ENCODE data around the gene EFNA5. TPM values are rescaled to one million over a fixed set of nuclear protein-coding genes. Genes with fewer than 3 reads are reported as not detected.

The EFNA5 gene
- total RNA-seq, 5 donors from 2014 or later (not counting 1 experiment from before 2014, with no cell fraction given): 0.06 to 2.6 (median 0.21) TPM; not detected in 1

DNA sequence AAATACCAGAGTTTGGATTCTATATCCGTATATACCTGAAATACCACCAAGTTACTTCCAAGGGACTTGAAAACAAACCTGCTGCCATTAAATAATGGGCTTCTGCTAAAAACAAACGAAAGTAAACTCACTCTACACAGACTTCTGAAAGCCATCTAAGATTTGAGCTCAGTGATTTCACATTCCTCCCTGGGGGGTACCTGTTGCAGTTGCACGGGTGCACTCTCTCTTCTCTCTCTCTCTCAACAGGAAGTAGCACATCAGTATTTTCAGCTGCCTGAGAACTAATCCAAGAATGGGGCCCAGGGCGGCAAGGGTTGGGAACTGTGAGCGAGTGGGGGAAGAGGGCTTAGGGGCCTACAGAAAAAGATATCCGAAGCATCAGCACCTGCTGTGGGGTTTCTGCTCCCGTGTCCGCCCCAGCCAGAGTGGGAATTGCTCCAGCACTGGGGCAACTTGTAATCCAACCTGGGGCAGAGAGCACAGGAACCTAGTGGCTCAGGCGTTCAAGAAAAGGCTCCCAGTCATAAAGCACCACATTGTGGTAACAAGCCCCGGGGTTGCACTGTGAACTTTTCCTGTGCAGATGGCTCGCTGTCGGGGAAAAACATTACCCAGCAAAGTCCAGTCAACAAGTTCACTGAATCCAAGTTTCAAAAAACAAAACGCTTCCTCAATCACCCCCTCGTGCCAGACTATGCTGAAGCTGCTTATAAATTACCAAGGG lies 99.8 kb downstream of the EFNA5 start:
- Mint-ChIP-seq H3K4me1 (peaks cover 19 to 22% (median 19%) of the 10 kb centered on the region in 3 donors), H3K36me3 (no peaks in the 10 kb centered on the region), H3K9me3 (no peaks in the 10 kb centered on the region), H3K27me3 (peaks cover 14 to 15% of the 10 kb centered on the region in 2 donors), H3K4me3 (peak overlapping the region; percentile 79 to 81 (median 81)), H3K27ac (peak overlapping the region in 1 of 2 donors; percentile 72)
- DNase-seq: peak in 21 of 35 experiments; percentile 0 to 43 (median 8)
- WGBS (ENCODE audit: insufficient coverage): 30% methylated on average over 11 of the region's 14 CpGs
- ChIA-PET CTCF (interaction anchor here (0.6 to 3.1 kb wide), 7 partner anchors 8 to 543 kb away, joined by 3 to 16 read pairs (median 3); no protein-coding TSS in a partner anchor), POLR2A (interaction anchor here in 1 of 2 donors (0.5 to 1.0 kb wide), 3 partner anchors 94 to 307 kb away, joined by 3 to 5 read pairs (median 3); no protein-coding TSS in a partner anchor)
- Histone ChIP-seq H3K4me1 (ENCODE audit: control insufficient read depth in 1 of 2, extremely low read depth in 1 of 2, insufficient read depth in 2 of 2, low read length in 2 of 2) (peaks cover 3 to 17% of the 10 kb centered on the region in 2 experiments), H3K36me3 (ENCODE audit: control insufficient read depth in 2 of 2, extremely low read depth in 1 of 2, insufficient read depth in 1 of 2, low read length in 1 of 2) (no peaks in the 10 kb centered on the region), H3K27me3 (replicated peaks in 1 of 2; ENCODE audit: control insufficient read depth in 2 of 2, extremely low read depth in 1 of 2, insufficient read depth in 2 of 2, low read length in 1 of 2) (peaks cover 0 to 6% of the 10 kb centered on the region in 2 experiments), H3K4me3 (ENCODE audit: control insufficient read depth in 1 of 2, extremely low read depth in 1 of 2, low read length in 1 of 2) (peak overlapping the region; percentile 51 to 91), H3K9me3 (no peaks in the 10 kb centered on the region), H3K27ac (ENCODE audit: low read length) (peak overlapping the region; percentile 67)
- peak in 2 of 4 experiments; percentile 40 to 49 for ATAC-seq (replicated peaks in 1 of 4)

- Mint-ChIP-seq H3K4me3 (no peak overlapping the region), H3K4me1 (peaks cover 19 to 22% (median 19%) of the 10 kb centered on the region in 3 donors), H3K27me3 (peaks cover 13 to 15% of the 10 kb centered on the region in 2 donors), H3K27ac (no peak overlapping the region), H3K36me3 (no peaks in the 10 kb centered on the region), H3K9me3 (no peaks in the 10 kb centered on the region)
- H3K27ac ChIP-seq (ENCODE audit: low read length): no peak overlapping the region
- H3K4me1 ChIP-seq (ENCODE audit: control insufficient read depth in 1 of 2, extremely low read depth in 1 of 2, insufficient read depth in 2 of 2, low read length in 2 of 2): peaks cover 3 to 17% of the 10 kb centered on the region in 2 experiments
- H3K9me3 ChIP-seq: no peaks in the 10 kb centered on the region
- WGBS (ENCODE audit: insufficient coverage): 80% methylated on average over 1 of the region's 4 CpGs
- POLR2A ChIA-PET: interaction anchor here in 1 of 2 donors (0.5 to 1.0 kb wide), 2 partner anchors 93 to 140 kb away, joined by 3 to 5 read pairs; no protein-coding TSS in a partner anchor
- DNase-seq (no peak), ATAC-seq (replicated peaks in 1 of 4) (no peak)
- no peaks in the 10 kb centered on the region for H3K36me3 ChIP-seq (ENCODE audit: control insufficient read depth in 2 of 2, extremely low read depth in 1 of 2, insufficient read depth in 1 of 2, low read length in 1 of 2)
- CTCF ChIA-PET: interaction anchor here (0.6 to 3.1 kb wide), 6 partner anchors 8 to 122 kb away, joined by 3 to 16 read pairs (median 4); no protein-coding TSS in a partner anchor
- H3K27me3 ChIP-seq (replicated peaks in 1 of 2; ENCODE audit: control insufficient read depth in 2 of 2, extremely low read depth in 1 of 2, insufficient read depth in 2 of 2, low read length in 1 of 2): peaks cover 0 to 9% of the 10 kb centered on the region in 2 experiments
- no peak overlapping the region for H3K4me3 ChIP-seq (ENCODE audit: control insufficient read depth in 1 of 2, extremely low read depth in 1 of 2, low read length in 1 of 2)
Measured at GRCh38 chr5:107570181-107570580, 100.6 kb downstream of the EFNA5 start.

DNA sequence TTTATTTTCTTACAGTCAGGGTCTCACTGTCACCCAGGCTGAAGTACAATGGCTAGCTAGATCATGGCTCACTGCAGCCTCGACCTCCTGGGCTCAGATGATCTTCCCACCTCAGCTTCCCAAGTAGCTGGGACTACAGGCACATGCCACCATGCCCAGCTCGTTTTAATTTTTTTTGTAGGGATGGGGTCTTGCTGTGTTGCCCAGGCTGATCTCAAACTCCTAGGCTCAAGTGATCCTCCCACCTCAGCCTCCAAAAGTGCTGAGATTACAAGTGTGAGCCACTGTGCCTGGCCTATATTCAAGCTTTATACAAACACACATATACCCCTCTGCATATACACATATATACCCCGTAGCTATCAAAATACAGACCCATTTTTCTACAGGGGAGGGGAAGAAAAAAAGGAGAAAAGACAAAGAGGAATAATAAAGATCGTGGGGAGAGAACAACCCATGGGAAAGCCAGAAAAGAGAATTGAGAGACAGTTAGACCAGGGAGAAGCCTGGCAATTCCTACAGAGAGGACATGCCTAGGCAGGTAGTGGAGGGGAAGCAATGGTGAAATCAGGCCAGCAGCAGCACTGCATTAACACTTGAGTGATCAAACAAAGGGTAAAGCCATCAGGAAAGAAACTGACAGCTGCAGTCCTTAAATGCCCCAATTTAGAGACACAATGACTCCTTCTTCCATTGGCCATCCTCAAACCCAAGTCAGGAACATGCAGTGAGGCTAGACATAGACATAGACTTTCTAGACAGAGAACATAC lies 102.7 kb downstream of the EFNA5 start:
- ATAC-seq (replicated peaks in 1 of 4) (no peak), DNase-seq (no peak)
- Mint-ChIP-seq H3K36me3 (no peaks in the 10 kb centered on the region), H3K4me3 (no peak overlapping the region), H3K27me3 (peaks cover 16 to 25% of the 10 kb centered on the region in 2 donors), H3K27ac (peak overlapping the region in 1 of 2 donors; percentile 57), H3K9me3 (no peaks in the 10 kb centered on the region), H3K4me1 (peaks cover 19 to 22% (median 19%) of the 10 kb centered on the region in 3 donors)
- 88% methylated on average over 1 of the region's 4 CpGs for WGBS (ENCODE audit: insufficient coverage)
- H3K27me3 ChIP-seq (replicated peaks in 1 of 2; ENCODE audit: control insufficient read depth in 2 of 2, extremely low read depth in 1 of 2, insufficient read depth in 2 of 2, low read length in 1 of 2): peaks cover 0 to 9% of the 10 kb centered on the region in 2 experiments
- POLR2A ChIA-PET: no interaction called here
- no peaks in the 10 kb centered on the region for H3K36me3 ChIP-seq (ENCODE audit: control insufficient read depth in 2 of 2, extremely low read depth in 1 of 2, insufficient read depth in 1 of 2, low read length in 1 of 2)
- peaks cover 3 to 17% of the 10 kb centered on the region in 2 experiments for H3K4me1 ChIP-seq (ENCODE audit: control insufficient read depth in 1 of 2, extremely low read depth in 1 of 2, insufficient read depth in 2 of 2, low read length in 2 of 2)
- H3K9me3 ChIP-seq: no peaks in the 10 kb centered on the region
- CTCF ChIA-PET: no interaction called here
- H3K27ac ChIP-seq (ENCODE audit: low read length): no peak overlapping the region
- no peak overlapping the region for H3K4me3 ChIP-seq (ENCODE audit: control insufficient read depth in 1 of 2, extremely low read depth in 1 of 2, low read length in 1 of 2)

DNA sequence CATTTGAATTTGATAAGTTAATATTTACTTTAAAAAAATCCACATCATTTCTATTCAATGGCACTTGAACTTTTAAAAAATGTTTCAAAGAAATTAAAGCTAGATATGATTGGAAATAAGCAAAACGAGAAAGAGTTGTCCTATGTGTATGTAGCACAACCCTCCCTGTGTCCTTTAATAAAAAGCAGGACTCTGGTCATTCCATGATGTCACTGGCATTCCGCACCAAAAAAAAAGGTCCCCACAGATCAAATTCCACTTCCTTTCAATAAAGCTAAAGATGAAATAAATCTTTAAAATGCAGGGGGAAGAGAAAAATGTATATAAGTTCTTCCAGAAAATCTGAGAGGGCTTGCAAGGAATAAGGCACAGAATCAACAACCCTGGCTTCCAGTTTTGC lies 103.8 kb downstream of the EFNA5 start:
- H3K27me3 Mint-ChIP-seq: peaks cover 9 to 25% of the 10 kb centered on the region in 2 donors
- POLR2A ChIA-PET: no interaction called here
- no CpG with 5 or more reads among the region's 2 CpGs for WGBS (ENCODE audit: insufficient coverage)
- Histone ChIP-seq H3K4me3 (ENCODE audit: control insufficient read depth in 1 of 2, extremely low read depth in 1 of 2, low read length in 1 of 2) (no peak overlapping the region), H3K36me3 (ENCODE audit: control insufficient read depth in 2 of 2, extremely low read depth in 1 of 2, insufficient read depth in 1 of 2, low read length in 1 of 2) (no peaks in the 10 kb centered on the region), H3K4me1 (ENCODE audit: control insufficient read depth in 1 of 2, extremely low read depth in 1 of 2, insufficient read depth in 2 of 2, low read length in 2 of 2) (peaks cover 3 to 13% of the 10 kb centered on the region in 2 experiments), H3K9me3 (no peaks in the 10 kb centered on the region), H3K27ac (ENCODE audit: low read length) (no peak overlapping the region), H3K27me3 (replicated peaks in 1 of 2; ENCODE audit: control insufficient read depth in 2 of 2, extremely low read depth in 1 of 2, insufficient read depth in 2 of 2, low read length in 1 of 2) (peaks cover 0 to 6% of the 10 kb centered on the region in 2 experiments)
- peaks cover 16 to 19% (median 16%) of the 10 kb centered on the region in 3 donors for H3K4me1 Mint-ChIP-seq
- no peak for DNase-seq
- CTCF ChIA-PET: interaction anchor here in 1 of 2 donors (0.8 to 1.0 kb wide), 2 partner anchors 9 to 15 kb away, joined by 3 to 4 read pairs; no protein-coding TSS in a partner anchor
- no peaks in the 10 kb centered on the region for H3K9me3 Mint-ChIP-seq
- no peak for ATAC-seq (replicated peaks in 1 of 4)
- H3K4me3 Mint-ChIP-seq: no peak overlapping the region
- H3K27ac Mint-ChIP-seq: no peak overlapping the region
- H3K36me3 Mint-ChIP-seq: no peaks in the 10 kb centered on the region

DNA sequence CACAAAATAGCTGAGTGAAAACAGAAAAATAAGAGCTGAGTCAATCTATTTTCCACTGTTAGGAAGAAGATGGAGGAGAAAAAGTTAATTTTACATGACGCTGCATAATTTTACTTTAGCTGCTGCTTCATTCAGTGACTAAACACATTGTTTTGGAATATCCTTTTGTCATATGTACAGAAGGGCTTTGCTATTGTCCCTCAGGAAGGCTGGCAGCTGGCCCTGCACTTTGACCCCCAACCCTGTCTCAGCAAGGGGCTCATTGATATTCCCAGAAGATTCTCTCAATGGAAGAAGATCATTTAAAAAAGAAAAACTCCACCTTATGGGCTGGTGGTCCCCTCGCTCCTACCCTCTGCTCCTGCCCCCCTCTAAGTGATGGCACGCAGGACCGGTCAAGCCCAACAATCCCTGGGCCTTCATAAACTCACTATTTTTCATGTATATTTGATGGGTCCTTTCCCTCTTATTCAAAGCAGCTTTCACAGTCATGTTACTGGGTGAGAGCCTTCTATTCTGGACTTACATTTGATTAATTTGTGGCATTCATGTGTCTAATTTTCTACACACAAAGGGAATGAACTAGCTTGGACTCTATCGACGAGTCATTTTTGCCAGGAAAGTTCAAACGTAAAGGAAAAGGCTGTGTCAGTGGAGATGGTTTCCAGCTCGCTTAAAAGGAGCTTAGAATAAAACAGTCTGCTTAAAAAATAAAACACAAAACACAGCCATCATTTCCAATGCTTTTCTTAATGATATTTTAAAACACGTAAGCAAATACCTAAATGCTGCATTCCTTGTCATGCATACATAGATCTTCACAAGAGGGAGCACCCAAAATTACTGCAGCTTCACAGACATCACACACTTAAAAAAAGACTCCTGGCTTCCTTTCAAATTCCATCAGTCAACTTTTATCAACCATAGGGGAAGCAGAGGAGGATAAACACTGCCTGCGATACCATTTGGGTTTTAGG lies 104.7 kb downstream of the EFNA5 start:
- H3K36me3 ChIP-seq (ENCODE audit: control insufficient read depth in 2 of 2, extremely low read depth in 1 of 2, insufficient read depth in 1 of 2, low read length in 1 of 2): no peaks in the 10 kb centered on the region
- DNase-seq (no peak), ATAC-seq (replicated peaks in 1 of 4) (no peak)
- Mint-ChIP-seq H3K4me1 (peaks cover 7 to 10% (median 7%) of the 10 kb centered on the region in 3 donors), H3K4me3 (no peak overlapping the region), H3K9me3 (no peaks in the 10 kb centered on the region), H3K36me3 (no peaks in the 10 kb centered on the region), H3K27ac (no peak overlapping the region), H3K27me3 (peaks cover 8 to 25% of the 10 kb centered on the region in 2 donors)
- WGBS (ENCODE audit: insufficient coverage): 100% methylated on average over 1 of the region's 10 CpGs
- no peak overlapping the region for H3K27ac ChIP-seq (ENCODE audit: low read length)
- ChIA-PET CTCF (interaction anchor here in 1 of 2 donors (1.0 kb wide), 1 partner anchor 8 kb away, joined by 4 read pairs; no protein-coding TSS in a partner anchor), POLR2A (interaction anchor here in 1 of 2 donors (0.6 kb wide), 1 partner anchor 1162 kb away, joined by 3 read pairs; no protein-coding TSS in a partner anchor)
- H3K9me3 ChIP-seq: no peaks in the 10 kb centered on the region
- peaks cover 0 to 4% of the 10 kb centered on the region in 2 experiments for H3K27me3 ChIP-seq (replicated peaks in 1 of 2; ENCODE audit: control insufficient read depth in 2 of 2, extremely low read depth in 1 of 2, insufficient read depth in 2 of 2, low read length in 1 of 2)
- peaks cover 3 to 4% of the 10 kb centered on the region in 2 experiments for H3K4me1 ChIP-seq (ENCODE audit: control insufficient read depth in 1 of 2, extremely low read depth in 1 of 2, insufficient read depth in 2 of 2, low read length in 2 of 2)
- no peak overlapping the region for H3K4me3 ChIP-seq (ENCODE audit: control insufficient read depth in 1 of 2, extremely low read depth in 1 of 2, low read length in 1 of 2)
